Stimulated activated naive CD4-positive, alpha-beta T cell treated with Interleukin-2 at 50 U/mL for 16 hours (primary cell): Measurements from ENCODE around the gene PHF3.

Experiments
- DNase-seq: peaks from one replicate; lab custom pipeline; 2025; lab: John Stamatoyannopoulos, UW

Gene PHF3

GRCh38 chr6:63643862-63644261 lies 8.3 kb downstream of the PHF3 start:
- no peak for DNase-seq

DNA sequence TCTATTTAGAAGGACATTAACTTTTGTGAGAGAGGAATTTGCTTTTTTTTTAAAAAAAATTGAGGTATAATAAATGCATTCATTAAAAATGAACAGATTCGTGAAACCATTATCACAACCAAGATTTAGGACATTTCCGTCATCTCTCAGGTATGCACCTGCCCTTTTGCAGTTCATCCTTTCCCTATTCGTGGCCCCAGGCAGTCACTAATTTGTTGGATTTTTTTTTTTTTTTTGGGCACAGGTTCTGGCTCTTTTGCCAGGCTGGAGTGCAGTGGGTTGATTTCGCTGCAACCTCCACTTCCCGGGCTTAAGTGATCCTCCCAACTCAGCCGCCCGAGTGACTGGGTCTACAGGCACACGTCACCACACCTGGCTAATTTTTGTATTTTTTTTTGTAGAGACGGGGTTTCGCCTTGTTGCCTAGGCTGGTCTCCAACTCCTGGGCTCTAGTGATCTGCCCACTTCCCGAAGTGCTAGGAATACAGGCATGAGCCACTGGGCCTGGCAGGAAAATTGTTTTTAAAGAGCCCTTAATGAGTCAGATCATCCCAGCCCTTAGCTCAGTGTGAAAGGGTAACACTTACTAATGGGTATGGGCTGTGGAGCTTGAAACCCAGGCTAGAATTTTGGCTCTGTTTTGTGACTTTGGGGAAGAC lies 9.2 kb downstream of the PHF3 start:
- no peak for DNase-seq

DNA sequence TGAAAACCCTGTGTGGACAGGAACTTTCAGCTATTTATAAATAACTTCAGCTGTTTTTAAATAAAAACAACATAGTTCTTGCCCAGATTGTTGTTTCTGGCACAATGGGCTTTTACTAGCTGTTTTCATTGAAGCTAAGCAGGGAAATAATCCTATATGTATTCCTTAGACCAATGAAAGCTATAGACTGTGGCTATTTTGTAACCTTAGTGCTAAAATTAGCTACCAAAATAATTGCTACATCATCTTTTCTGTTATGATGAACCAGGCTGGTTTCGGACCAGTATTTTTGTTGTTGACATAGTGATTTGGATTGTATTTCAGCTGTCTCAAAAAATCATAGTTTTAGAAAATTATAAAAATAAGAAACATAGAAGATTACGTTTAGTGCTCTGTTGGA lies 13.7 kb downstream of the PHF3 start:
- no peak for DNase-seq

- no peak for DNase-seq
Observed at GRCh38 chr6:63649847-63650265, 14.3 kb downstream of the PHF3 start.

DNA sequence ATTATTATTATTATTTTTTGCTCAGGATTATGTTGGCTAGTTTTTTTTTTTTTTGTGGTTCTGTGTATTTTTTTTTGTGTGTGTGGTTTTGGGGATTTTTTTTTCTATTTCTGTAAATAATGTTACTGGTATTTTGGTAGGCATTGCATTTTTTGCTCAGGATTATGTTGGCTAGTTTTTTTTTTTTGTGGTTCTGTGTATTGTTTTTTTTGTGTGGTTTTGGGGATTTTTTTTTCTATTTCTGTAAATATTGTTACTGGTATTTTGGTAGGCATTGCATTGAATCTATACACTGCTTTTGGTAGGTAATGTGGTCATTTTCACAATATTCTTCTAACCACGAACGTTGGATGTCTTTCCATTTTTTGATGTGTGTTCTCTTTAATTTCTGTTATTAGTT lies 17.4 kb downstream of the PHF3 start:
- DNase-seq = no peak

DNA sequence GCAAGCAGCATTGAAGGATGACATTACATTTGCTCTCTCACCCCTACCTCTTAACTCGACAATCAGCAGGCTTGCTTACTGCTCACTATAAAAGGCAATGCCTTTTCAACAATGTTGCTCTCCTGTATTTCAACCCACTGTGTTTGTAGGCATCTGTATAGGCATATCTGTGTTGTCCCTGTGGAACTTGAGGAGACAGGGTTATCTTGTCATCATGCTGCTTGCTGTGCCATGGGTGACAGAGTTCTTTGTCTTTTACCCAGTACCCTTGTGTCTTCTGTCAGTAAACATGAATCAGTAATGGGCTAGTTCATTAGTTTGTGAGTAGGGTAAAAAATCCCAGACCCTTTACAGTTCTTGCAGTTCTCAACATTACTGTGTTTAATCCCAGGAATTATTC lies 25.2 kb downstream of the PHF3 start:
- DNase-seq = no peak

- DNase-seq = no peak
Observed at GRCh38 chr6:63661769-63662168, 26.2 kb downstream of the PHF3 start.

- DNase-seq = no peak
Observed at GRCh38 chr6:63663147-63663955, 27.7 kb downstream of the PHF3 start.

DNA sequence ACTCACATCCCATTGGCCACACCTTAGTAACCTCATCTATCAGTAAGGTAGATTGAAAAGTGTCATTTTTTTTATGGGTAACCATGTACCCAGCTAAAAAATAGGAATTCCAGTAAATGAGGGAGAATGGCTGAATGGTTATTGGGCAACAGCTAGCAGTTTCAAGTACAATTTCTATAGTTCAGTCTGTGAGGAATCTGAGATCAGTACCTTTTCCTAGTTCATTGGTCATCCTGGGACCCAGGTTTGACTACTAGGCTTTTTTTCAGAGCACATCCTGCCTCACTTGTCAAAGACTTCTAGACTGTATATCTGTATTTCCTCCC lies 28.3 kb downstream of the PHF3 start:
- DNase-seq = no peak

DNA sequence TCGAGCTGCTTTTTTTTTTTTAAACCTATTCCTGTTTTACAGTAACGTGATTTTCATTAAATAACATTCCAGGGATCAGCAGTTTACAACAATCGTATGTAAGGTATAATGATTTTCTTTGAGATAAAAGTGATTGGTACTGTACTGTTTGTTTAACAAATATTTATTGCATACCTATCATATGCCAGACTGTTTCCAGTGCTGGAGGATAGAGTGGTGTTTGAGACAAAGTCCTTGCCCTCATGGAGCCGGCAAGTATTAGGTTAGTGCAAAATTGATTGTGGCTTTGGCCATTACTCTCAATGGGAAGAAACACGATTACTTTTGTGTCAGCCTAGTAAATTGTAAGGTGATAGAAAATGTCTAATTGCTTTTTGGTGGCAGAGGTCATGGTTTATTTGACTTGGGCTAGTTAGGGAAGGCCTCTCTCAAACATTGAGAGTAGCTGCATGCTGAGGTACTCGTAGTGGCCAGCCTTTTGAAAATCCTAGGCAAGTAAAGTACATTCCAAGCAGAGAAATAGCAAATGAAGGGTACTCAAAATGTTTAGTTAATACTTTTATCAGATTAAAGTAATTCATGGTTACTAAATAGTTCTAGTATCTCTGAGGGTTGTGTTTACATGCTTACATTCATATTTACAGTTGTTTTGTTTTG lies 35.6 kb downstream of the PHF3 start:
- DNase-seq = no peak

DNA sequence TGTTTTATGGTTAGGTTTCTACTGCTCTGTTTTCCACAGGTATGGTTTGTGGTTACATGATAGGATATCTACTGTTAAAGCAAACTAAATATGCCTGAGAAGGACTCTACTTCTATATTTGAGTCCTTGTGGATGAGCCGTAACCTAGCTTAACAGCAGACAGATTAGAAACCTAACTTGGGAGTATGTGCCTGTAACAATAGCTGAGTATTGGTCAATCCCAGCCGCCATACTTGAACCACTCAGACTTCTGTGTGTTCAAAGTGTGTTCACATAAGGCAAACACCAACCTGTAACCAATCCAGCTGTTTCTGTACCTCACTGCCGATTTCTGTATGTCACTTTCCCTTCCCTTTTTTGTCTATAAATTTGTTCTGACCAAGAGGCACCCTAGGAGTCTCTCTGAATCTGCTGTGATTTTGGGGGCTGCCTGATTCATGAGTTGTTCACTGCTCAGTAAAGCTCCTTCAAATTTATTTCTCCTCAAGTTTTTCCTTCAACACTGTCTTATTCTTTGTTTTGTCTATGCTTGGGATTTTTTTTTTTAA lies 37.1 kb downstream of the PHF3 start:
- no peak for DNase-seq

- no peak for DNase-seq
Observed at GRCh38 chr6:63673692-63674091, 38.1 kb downstream of the PHF3 start.

DNA sequence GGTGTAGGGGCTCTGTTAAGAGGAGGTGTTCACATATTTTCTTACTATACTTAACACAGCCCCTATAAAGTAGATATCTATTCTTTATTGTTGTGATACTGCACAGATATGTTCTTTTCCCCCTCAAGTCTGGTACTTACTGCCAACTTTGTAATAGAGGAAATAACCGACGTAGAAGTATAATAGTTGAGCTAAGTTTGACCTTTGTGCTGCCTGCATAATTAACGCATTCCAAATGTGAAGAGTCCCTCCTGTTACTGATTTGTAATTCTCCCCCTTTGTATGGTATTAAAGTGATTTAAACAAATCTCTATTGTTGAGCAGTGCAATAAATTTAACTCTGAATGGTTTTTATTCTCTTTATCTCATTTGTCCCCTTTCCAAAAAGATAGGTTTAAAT lies 39.0 kb downstream of the PHF3 start:
- DNase-seq = no peak

DNA sequence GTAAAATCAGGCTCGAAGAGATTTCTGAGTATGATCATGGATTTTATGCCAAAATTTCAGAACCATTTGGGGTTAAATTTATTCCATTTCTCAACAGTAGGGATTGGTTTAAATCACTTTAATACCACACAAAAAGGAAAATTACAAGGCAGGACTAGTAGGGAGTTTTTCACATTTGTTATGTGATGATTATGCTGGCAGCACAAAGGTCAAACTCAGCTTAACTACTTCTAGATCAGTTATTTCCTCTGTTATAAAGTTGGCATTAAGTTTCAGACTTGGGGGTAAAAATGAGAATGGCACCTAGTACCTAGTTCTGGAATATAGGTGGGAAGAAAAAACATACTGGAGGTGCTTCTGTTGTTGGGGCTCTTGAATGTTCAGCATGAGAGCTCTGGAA lies 39.5 kb downstream of the PHF3 start:
- no peak for DNase-seq

- DNase-seq = no peak
Observed at GRCh38 chr6:63676412-63677114, 41.0 kb downstream of the PHF3 start.

GRCh38 chr6:63677282-63677681 lies 41.7 kb downstream of the PHF3 start:
- DNase-seq = no peak

DNA sequence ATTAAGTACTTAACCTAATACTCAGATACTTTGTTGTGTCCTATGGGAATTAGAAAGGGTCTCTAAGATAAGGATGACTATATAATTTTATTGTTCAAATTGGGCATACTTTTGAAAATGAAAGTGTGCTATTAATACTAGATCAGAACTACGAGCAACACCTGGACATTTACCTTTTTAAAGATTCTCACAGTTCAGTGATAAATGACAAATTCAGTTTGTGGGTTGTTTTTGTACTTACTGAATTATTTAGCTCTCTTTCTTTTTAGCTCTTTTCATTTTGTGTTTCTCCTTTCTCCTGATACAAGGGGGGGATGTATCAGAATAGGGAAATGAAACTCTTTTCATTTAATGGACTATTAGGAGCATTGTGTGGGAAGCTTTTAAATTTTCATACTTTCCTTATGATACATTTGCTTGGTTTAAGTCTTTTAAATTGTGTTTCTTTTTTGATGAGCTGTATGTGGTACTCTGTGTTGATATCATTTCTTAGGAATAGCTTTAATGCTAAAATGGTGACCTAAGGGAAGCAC lies 47.5 kb downstream of the PHF3 start:
- DNase-seq = no peak

GRCh38 chr6:63685446-63686379 lies 50.1 kb downstream of the PHF3 start:
- no peak for DNase-seq

DNA sequence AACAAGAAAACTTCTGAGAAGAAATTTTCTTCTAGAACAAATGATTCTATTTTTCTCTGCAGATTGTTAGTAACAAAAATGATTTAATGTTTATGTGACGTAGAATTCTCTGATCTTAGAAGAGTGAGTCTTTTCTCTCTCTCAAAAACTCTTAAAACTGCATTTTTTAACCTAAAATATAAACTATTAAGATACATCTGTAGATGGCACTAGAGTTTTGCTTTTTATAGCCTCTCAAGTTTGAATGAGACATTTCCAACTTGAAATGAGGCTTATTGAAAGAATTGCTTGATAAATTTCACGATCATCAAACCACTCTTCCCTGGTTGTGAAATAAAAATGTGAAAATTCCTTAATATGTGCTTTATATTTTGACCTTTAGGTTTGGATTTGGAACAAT lies 53.8 kb downstream of the PHF3 start:
- DNase-seq = no peak

- no peak for DNase-seq
Observed at GRCh38 chr6:63690221-63690620, 54.6 kb downstream of the PHF3 start.

GRCh38 chr6:63705707-63706106 lies 70.1 kb downstream of the PHF3 start:
- no peak for DNase-seq
